GM19468 (cell line): Measurements from ENCODE around the gene ICE2.

Source experiments
- ATAC-seq: cut with Tn5 transposase; IDR thresholded peaks from one replicate; pipeline ENCODE4 v1.9.1; 2021; ENCODE audit warnings: mild to moderate bottlenecking, moderate library complexity, moderate number of reproducible peaks; ENCODE audit not compliant: unreplicated experiment; ENCODE audit errors: extremely low read depth

Gene ICE2

DNA sequence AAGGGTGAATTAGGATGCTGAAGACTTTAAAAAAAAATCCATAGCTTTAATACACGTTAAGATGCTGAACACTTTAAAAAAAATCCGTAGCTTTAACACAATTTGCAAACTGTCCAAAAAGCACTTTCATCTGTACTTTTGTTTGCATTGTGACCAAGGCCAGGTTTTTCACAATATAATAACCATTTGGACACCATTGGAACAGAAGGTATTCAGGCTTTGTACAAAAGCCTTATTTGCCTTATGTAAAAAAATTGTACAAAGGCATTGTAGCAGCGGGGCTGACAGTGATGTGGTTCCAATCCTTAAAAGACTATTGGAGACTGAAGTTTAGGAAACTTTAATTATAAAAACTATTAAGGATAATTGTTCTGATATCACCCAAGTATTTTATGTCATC lies 15.2 kb upstream of the ICE2 start:
- ATAC-seq = no peak

DNA sequence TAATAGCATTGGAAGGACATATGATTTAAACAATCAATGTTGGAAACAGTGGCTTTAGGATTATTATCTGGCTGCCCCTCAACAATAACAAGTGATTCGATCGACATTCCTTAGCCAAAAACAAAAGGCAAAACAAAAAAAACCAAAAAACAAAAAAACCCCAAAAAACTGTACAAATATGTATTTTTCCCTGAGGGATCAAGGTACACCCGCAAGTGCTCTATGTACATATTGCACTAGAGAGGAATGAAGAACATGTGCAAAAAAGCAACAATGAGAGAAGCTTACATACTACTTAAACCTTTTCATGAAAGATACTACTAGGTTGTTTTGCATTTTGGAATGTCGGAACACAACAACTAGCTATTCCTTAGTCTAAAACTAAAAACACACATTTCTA lies 14.2 kb upstream of the ICE2 start:
- no peak for ATAC-seq

DNA sequence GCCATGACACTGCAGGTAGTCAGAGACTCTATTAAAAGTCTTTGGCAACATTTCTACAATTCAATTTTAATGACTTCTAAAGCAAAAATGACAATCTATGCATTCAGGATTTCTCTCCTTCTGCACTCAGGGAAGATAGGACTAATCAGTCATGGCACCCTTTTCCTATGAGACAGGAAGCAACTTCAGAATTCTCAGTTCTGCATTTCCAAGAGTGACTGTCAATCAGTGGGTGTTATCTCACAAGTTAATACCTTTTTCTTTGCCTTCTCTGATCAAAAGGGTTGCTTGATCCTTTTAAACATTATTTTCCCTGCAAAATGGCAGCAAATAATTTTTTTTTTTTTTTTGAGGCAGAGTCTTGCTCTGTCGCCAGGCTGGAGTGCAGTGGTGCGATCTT lies 7.8 kb upstream of the ICE2 start:
- ATAC-seq = no peak

DNA sequence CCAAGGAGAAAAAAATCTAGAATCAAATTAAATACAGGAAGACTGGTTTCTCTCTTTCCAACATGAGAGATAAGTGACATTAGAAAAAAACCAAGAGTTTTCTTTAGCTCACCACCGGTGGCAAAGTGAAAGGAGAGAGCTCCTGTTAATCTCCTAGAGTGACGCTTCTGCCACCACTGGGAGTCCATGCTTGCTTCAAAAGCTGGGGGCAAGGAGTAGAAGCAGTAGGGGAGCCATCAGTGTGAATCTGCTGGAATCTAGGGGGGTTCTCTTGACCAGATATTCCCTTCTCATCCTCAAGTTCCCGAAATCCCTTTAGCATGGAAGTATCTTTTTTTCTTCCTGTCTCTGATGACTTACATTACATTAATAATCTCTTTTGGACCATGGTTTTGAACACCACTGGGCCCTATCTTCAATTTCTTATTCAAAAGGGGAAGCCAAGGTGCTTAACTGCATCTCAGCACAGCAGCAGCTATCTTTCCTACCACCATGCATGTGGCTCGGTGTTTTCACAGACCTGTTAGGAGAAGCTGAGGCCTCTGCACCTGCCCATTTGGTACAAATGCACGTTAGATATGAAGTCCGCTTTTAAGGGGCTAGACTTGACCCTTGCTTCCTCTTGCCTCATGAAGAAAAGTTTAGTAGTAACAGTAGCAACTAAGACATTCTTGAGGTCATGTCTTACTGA lies 6.6 kb upstream of the ICE2 start:
- ATAC-seq = no peak

DNA sequence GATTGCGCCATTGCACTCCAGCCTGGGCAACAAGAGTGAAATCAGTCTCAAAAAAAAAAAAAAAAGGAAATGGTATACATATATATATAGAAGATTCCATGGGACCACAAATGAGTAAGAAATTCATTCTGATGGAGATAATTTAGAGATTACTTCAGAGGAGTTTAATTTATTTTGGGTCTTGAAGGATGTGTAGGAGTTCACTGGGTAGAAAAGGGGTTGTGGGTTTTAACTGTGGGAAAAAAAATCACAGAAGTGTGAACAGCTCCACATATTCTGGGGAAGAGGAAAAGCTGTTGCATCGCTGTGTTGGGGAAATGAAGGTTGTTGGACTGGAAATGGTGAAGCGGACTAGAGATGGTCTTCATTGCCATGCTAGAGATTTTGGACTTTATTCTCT lies 4.1 kb upstream of the ICE2 start:
- ATAC-seq = no peak

DNA sequence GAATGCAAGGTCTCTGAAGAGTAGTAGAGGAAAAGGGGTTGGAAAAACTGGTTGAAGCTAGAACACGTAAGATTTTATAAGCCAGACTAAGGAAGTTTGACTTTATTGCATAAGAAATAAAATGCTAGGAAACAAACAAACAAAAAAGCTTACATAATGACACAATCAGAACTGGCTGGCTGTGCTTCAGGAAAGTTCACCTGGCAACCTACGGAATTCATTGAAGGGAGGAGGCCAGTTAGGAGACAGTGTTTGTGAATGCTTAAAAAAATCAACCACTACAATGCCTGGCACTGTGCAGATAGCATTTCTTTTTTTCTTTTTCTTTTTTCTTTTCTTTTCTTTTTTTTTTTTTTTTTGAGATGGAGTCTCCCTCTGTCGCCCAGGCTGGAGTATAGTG lies 1.9 kb upstream of the ICE2 start:
- ATAC-seq = no peak

DNA sequence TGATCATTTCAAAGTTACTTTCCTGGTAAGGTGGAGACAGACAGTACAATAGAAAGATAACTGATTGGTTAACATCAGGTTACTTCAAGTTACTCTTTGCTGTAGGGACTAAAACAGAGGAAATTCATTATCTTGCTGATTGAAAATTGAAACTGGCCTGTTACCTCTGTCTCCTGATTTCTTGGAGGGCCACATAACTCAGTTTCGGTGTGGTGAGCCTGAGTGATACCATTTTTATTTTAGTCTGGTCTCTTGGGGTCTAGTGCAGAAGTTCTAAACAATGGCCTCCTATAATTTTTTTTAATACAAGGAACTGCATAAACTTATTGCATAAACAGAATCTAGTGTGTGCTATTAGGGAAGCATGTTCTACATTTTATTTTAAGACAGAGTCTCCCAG lies 1.2 kb upstream of the ICE2 start:
- no peak for ATAC-seq

DNA sequence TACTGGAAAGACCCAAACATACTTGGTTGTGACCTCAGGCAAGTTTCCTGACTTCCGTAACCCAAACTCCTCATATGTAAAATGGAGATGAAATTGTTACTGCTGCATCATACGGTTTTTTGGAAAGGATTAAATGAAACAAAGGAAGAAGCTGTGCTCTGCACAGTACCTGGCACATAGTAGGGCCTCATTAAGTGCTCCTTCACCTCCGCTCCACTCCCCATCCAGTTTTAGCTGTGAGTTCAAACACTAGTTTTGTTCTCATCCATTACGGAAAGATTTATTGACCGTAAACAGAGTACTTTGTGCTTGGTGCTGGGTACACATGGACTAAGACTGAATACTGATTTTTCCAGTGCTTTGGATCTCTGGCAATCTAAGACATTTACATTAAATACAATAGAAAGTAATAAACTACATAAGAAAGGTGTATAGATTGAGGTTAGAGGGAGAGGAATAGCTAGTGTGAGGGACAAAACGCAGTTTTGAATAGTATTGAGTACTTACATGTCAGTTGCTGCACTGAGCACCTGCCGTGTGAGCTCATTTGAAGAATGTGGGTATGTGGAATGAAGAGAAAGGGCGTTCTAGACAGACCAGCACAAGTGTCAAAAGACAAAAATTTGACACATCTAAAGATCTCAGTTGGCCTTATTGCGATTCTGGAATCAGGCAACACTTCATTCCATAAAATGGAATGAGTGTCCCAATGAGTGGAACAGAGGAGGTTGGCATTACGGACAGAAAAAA lies 594 bp upstream of the ICE2 start:
- no peak for ATAC-seq

DNA sequence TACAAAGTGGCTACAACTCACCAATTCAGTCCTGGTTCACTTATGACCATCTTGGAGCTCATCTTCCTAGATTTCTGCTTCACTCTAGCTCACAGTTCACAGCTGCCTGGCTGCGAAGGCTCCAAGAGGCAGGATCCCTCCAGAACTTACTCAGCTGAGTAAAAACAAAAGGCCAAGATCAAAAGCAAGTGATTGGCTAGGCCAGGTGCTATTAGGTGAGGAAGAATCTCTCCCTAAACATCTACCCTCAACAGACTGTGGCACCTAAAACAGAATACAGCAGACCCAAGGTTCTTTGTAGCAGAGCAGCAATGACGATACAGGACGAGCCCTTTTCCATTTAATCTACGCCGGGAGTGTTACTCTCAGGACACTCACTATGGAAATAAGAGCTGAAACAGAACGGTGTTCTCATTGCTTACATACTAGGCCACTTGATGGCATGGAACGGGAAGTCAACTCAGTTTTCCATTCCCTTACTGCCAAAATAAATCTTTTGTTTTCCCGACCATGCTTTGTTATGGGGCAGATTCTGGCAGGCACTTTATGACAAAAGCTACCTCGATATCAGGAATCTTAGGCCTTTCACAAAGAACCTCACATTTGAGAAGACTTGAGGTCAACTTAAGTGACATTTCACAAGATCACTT lies 901 bp downstream of the ICE2 start:
- ATAC-seq = no peak

DNA sequence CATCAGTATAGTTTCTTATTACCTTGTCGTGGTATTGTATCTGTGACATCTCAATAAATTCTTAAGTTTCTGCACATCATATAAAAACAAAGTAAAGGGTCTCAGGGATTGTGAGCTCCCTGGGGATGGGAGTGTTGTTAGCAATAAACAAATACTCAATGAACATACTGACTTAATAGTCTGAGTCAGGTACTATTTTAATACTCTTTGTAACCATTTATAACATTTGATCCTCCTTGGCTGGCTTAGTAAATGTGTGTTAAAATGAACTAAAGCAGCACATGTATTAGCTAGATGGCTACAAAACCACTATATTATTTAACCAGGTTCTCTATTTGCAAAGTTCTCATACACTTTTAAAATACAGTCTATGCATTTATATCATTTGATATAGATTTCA lies 1.8 kb downstream of the ICE2 start:
- no peak for ATAC-seq

DNA sequence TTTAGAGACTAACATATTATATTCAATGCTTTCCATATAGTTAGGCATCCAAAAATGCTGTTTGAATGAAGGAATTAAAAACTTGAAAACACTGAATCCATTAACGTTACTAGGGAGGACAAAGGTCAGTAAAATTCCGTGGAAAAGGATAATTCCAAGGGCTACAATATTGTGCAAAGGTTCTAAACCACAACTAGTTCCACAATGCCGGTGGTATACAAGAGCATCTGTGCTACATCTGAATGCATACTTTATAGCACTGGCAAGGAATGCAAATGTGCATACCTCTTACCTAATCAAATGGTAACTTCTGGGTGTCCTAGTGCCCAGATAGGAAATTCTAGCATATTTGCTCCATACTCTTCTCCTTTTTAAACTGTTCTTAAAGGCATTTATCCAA lies 2.2 kb downstream of the ICE2 start:
- ATAC-seq = no peak

DNA sequence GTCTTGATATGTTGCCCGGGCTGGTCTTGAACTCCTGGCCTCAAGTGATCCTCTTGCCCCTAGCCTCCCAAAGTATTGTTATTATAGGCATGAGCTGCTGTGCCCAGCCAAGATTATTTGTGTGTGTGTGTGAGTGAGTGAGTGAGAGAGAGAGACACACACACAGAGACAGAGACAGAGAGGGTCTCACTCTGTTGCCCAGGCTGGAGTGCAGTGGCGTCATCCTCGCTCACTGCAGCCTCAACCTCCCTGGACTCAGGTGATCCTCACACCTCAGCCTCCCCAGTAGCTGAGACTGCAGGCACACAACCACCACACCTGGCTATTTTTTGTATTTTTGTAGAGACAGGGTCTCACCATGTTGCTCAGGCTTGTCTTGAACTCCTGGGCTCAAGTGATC lies 5.8 kb downstream of the ICE2 start:
- ATAC-seq = no peak

DNA sequence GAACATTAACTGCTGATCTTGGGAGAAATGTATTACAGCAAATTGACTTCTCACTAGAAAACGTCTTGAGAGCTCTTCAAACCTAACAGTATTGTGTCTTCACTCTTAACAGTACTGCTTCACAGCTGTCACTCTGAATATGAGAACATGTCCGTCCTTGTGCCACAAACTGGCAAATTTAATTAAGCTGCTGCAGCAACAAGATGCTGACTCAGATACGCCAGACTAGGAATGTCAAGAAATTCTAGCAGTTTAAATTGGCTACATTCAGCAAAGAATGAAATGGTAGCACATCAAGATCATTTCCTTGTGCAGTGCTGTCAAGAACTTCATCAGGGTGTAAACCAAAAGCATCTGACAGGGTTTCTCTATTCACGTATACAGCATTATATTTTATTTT lies 7.6 kb downstream of the ICE2 start:
- no peak for ATAC-seq

DNA sequence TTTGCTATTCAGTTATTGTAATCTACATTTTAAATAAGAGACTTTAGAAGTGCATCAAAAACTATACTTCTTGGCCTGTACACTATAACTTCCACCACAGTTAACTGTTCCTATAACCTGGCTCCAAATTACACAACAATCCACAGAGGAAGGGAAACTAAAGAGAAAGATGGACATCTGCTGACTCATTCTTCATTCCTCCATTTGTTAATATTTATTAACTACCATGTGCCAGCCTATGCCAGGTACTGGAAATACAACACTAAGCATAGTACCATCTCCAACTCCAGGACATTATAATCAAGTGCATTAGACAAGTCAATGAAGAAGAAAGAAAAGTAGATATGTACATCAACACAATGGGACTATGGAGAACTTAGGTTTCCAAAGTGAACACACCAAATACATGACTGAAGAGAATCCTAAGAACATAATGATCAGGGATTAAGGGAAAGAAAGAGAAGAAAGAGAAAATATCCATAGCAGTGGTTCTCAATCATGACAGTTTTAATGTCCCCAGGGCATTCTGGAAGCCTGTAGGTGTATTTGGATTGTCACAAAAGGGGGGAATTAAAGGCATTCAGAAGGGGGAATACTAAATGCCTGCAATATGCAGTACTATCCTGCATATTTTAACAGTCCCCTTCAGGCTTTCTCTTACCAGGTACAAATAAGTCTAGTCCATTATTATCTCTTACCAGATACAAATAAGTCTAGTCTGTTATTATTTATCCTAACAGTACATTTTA lies 8.9 kb downstream of the ICE2 start:
- ATAC-seq = no peak

DNA sequence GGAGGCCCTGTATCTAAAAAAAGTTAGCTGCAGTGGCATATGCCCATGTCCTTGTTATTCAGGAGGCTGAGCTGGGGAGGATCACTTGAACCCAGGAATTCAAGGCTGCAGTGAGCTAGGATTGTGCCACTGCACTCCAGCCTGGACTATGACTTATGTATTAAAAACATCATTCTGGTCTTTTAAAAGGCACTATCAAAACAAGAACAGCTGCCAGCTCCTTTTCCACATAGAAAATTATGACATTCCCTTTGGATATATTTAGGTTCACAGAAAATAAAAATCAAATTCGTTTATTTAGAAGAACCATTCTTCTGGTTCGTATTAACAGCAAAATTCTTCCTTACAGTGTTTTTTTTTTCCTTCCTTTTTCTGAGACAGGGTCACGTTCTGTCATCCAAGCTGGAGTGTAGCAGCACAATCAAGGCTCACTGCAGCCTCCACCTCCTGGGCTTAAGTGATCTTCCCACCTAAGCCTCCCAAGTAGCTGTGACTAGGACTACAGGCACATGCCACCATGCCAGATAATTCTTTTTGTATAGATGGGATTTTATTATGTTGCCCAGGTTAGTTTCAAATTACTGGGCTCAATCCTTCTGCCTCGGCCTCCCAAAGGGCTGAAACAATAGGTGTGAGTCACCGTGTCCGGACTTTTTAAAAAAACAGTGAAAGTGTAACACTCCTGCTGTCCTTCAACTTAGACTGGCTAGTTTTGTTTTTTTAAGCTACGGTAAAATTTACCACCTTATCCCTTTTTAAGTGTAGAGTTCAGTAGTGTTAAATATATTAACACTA lies 13.9 kb downstream of the ICE2 start:
- no peak for ATAC-seq

DNA sequence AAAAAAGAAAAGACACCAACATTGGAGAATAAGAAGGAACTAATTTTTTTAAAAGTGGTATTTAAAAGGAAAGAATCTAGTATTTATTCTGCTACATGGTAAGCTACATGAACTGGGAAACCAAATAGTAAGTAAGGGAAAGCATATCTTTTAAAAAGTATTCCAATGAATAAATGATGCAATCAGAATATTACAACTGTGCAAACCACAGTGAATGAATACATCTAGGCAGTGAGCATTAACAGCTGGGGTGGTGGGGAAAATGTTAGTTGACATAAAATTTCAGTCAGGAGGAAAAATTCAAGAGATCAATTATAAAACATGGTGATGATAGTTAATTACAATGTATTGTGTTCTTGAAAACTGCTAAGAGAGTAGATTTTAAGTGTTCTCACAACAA lies 16.9 kb downstream of the ICE2 start:
- ATAC-seq = no peak

DNA sequence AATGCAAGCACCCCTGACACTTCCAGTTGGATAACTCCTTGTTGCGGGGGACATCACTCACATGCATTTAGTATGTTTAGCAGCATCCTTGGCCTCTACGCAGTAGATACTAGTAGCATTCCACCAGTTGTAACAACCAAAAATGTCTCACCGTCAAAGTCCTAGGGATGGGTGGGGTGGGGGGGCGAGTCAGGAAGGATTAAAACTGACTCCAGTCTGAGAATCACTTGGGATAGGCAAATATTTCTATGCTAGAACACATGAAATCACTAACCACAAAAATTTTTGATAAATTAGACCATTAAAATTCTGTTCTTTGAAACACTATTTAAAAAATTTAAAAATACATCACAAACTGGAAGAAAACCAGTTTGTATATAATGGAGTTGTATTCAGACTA lies 18.0 kb downstream of the ICE2 start:
- ATAC-seq = no peak

DNA sequence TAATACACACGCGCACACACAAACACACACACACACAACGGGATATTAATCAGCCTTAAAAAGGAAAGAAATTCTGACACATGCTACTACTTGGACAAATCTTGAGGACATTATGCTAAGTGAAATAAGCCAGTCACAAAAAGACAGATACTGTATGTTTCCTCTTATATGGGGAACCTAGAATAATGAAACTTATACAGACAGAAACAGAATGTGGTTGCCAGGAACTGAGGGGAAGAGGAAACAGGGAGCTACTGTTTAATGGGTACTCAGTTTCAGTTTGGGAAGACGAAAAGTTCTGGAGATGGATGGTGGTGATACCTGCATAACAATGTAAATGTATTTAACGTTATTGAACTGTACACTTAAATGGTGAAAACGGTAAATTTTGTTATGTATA lies 20.2 kb downstream of the ICE2 start:
- no peak for ATAC-seq

DNA sequence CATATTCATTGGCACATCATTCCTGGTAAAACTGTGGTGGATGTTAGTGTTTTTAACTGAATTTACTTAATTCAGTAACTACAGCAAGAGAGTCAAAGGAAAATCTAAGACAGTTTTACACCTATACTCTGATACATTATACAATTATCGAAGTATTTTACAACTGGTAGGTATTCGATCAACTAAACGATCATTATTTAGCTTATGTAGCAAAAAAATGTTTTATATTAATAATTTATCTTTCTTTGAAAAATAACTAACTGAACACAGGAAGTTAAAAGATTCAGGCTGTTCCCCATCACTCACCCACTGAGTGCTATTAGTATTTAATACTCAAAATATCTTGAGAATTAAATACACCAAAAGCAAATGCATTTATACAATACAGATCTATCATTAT lies 21.0 kb downstream of the ICE2 start:
- ATAC-seq = no peak

DNA sequence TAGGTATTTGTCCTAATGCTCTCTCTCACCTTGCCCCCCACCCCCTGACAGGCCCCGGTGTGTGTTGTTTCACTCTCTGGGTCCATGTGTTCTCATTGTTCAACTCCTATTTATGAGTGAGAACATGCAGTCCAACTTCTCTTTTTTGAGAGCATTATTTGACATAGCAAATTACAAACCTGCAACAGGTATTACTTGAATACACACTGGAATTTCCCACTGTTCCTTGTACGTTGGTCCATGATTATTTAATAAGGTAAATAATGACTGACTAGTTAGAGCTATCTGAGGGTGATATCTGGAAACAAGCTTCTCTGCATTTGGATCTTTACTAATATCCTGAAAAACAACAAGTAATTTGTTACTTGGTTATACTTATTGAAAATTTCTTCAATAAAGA lies 24.1 kb downstream of the ICE2 start:
- ATAC-seq = no peak
